Measurements from ENCODE around the gene NAA35. TPM values are rescaled to one million over a fixed set of nuclear protein-coding genes. Genes with fewer than 3 reads are reported as not detected.
A peak's percentile ranks its signal among the peaks of the same experiment; 100 is the strongest.
"Not testable (repeated sequence)": the region's sequence is repeated elsewhere in the genome, so short reads cannot be mapped to it uniquely, and the experiment has no call there.

Gene NAA35
- total and polyA plus RNA-seq, 2 donors (not counting 3 experiments of a cell fraction or from before 2014, with no cell fraction given): 7.9 to 22.5 TPM

DNA sequence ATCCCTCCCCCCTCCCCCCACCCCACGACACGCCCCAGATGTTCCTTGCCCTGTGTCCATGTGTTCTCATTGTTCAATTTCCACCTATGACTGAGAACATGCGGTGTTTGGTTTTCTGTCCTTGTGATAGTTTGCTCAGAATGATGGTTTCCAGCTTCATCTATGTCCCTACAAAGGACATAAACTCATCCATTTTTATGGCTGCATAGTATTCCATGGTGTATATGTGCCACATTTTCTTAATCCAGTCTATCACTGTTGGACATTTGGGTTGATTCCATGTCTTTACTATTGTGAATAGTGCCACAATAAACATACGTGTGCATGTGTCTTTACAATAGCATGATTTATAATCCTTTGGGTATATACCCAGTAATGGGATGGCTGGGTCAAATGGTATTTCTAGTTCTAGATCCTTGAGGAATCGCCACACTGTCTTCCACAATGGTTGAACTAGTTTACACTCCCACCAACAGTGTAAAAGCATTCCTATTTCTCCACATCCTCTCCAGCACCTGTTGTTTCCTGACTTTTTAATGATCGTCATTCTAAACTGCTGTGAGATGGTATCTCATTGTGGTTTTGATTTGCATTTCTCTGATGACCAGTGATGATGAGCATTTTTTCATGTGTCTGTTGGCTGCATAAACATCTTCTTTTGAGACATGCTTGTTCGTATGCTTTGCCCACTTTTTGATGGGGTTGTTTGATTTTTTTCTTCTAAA, 107.2 kb downstream of the NAA35 start:
- H4K20me1 ChIP-seq (replicated peaks; ENCODE audit: control insufficient read depth, extremely low read depth, insufficient read depth, low read length); DNase-seq (ENCODE audit: low read depth, low spot score); FAIRE-seq; intact Hi-C loops (cut with micrococcal nuclease); H3K4me3 ChIP-seq (replicated peaks in 1 of 3; ENCODE audit: insufficient read depth in 1 of 3, low read depth in 1 of 3, low read length in 3 of 3); H2AFZ ChIP-seq (ENCODE audit: low read depth, low read length); CTCF ChIA-PET; H3K4me1 ChIP-seq (ENCODE audit: control insufficient read depth, extremely low read depth, insufficient read depth, low read length); H3K4me2 ChIP-seq (ENCODE audit: insufficient read depth, low read length); BruUV-seq (replicated peaks); dilution Hi-C loops (cut with MboI; ENCODE audit: extremely low pct_ligation_motif_present, low sequenced_read_pairs); H3K27me3 ChIP-seq (ENCODE audit: control insufficient read depth in 2 of 2, insufficient read depth in 2 of 2, low read length in 2 of 2); H3K27ac ChIP-seq (ENCODE audit: insufficient read depth, low read depth, low read length); H3K79me2 ChIP-seq (ENCODE audit: control insufficient read depth, insufficient read depth, low read length); H3K36me3 ChIP-seq (ENCODE audit: control insufficient read depth in 2 of 2, extremely low read depth in 1 of 2, insufficient read depth in 2 of 2, low read length in 2 of 2); H3K9ac ChIP-seq (replicated peaks; ENCODE audit: extremely low read depth, insufficient read depth, low read length); H3K9me1 ChIP-seq (replicated peaks; ENCODE audit: control insufficient read depth, extremely low read depth, insufficient read depth, low read length); H3K9me3 ChIP-seq (replicated peaks; ENCODE audit: control insufficient read depth, insufficient read depth, low read length); POLR2A ChIA-PET: not testable (repeated sequence)

DNA sequence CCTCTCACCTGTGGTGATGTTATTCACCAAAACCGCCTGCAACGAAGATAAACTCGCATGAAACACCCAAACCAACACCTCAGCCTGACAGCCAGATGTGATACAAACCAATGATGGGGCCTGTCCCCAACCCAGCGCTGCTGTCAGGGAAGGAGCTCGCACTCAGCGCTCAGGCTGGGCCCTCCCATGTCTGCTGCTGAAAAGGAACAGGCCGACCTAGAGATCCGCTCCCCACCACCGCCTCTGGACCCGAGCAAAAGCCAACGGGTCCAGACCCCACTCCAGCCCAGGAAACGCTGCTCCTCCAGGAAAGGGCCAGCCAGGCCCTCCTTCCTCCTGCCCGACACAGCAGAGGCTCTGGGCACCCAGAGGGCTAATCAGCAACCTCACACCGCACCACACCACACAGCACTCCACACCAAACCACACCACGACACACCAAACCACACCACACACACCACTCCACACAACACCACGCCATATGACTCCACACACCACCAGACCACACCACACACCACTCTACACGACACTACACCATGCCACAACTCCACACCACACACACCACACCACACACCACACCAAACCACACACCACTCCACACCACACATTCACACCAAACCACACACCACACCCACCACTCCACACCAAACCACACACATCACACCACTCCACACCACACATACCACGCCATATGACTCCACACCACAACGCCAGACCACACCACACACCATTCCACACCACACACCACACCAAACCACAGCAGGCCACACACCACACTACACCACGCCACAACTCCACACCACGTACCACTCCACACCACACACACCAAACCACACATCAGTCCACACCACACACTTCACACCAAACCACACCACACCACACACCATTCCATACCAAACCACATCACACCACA, 111.9 kb downstream of the NAA35 start:
- H3K9me3 ChIP-seq (replicated peaks; ENCODE audit: control insufficient read depth, insufficient read depth, low read length): no peaks in the 10 kb centered on the region
- ChIA-PET POLR2A (no interaction called here), CTCF (no interaction called here)
- no peaks in the 10 kb centered on the region for H3K9me1 ChIP-seq (replicated peaks; ENCODE audit: control insufficient read depth, extremely low read depth, insufficient read depth, low read length)
- no peaks in the 10 kb centered on the region for H3K4me1 ChIP-seq (ENCODE audit: control insufficient read depth, extremely low read depth, insufficient read depth, low read length)
- no peaks in the 10 kb centered on the region for H3K27me3 ChIP-seq (ENCODE audit: control insufficient read depth in 2 of 2, insufficient read depth in 2 of 2, low read length in 2 of 2)
- peaks cover 8% of the 10 kb centered on the region for H3K79me2 ChIP-seq (ENCODE audit: control insufficient read depth, insufficient read depth, low read length)
- no peak overlapping the region for H3K4me2 ChIP-seq (ENCODE audit: insufficient read depth, low read length)
- H3K4me3 ChIP-seq (replicated peaks in 1 of 3; ENCODE audit: insufficient read depth in 1 of 3, low read depth in 1 of 3, low read length in 3 of 3): no peak overlapping the region
- DNase-seq (ENCODE audit: low read depth, low spot score) (no peak), FAIRE-seq (peak; percentile 38)
- H3K36me3 ChIP-seq (ENCODE audit: control insufficient read depth in 2 of 2, extremely low read depth in 1 of 2, insufficient read depth in 2 of 2, low read length in 2 of 2): no peaks in the 10 kb centered on the region
- no peak overlapping the region for H3K27ac ChIP-seq (ENCODE audit: insufficient read depth, low read depth, low read length)
- intact Hi-C loops (cut with micrococcal nuclease): no loop called here
- H3K9ac ChIP-seq (replicated peaks; ENCODE audit: extremely low read depth, insufficient read depth, low read length): no peak overlapping the region
- BruUV-seq (replicated peaks): no TSS peak
- dilution Hi-C loops (cut with MboI; ENCODE audit: extremely low pct_ligation_motif_present, low sequenced_read_pairs): no loop called here
- no peak overlapping the region for H2AFZ ChIP-seq (ENCODE audit: low read depth, low read length)
- TF ChIP-seq, protein P1, sequence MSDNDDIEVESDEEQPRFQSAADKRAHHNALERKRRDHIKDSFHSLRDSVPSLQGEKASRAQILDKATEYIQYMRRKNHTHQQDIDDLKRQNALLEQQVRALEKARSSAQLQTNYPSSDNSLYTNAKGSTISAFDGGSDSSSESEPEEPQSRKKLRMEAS (IDR thresholded peaks at IDR 0.05; ENCODE audit: insufficient read depth, insufficient read length): no peak
- no peaks in the 10 kb centered on the region for H4K20me1 ChIP-seq (replicated peaks; ENCODE audit: control insufficient read depth, extremely low read depth, insufficient read depth, low read length)
